Measurements from ENCODE around the gene NPM1.

DNA sequence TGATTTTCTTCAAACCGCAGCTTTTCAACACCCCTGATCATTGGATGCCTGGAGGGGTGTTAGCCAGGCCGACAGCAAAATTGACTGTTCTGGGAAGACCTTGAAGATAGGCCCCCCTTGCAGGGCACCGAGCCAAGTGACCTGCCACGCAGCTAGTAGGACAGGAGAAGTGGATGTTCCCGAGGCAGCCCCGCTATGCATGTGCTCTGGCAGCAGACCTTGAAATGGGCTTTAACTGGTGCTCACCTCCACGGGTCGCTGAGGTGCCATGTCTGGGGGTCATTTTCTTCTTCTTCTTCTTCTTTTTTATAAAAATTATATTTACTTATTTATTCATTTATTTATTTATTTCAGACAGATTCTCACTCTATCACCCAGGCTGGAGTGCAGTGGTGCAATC lies 44.4 kb downstream of the NPM1 start:
- TF ChIP-seq EZH2 (conservative IDR thresholded peaks at IDR 0.05; ENCODE audit: low read depth, low read length) (no peak), SRSF9 (IDR thresholded peaks at IDR 0.05; ENCODE audit: borderline replicate concordance, insufficient read depth, low read depth, low read length, poor library complexity, severe bottlenecking) (no peak), RAD21 (CRISPR knock-in tag; IDR thresholded peaks at IDR 0.05) (no peak), POLR2A (IDR thresholded peaks at IDR 0.05; ENCODE audit: insufficient read depth in 1 of 2, low read depth in 2 of 2, low read length in 2 of 2) (no peak), TBL1XR1 (IDR thresholded peaks at IDR 0.05; ENCODE audit: borderline replicate concordance, low read length, partially characterized antibody) (no peak), ZNF510 (CRISPR knock-in tag; IDR thresholded peaks at IDR 0.05; ENCODE audit: low read depth) (no peak), ZMAT3 (CRISPR knock-in tag; conservative IDR thresholded peaks at IDR 0.05) (no peak), SRF (IDR thresholded peaks at IDR 0.05; ENCODE audit: low read depth, low read length) (no peak), ZNF605 (CRISPR knock-in tag; IDR thresholded peaks at IDR 0.05) (no peak)
- TF ChIP-seq, protein P1, sequence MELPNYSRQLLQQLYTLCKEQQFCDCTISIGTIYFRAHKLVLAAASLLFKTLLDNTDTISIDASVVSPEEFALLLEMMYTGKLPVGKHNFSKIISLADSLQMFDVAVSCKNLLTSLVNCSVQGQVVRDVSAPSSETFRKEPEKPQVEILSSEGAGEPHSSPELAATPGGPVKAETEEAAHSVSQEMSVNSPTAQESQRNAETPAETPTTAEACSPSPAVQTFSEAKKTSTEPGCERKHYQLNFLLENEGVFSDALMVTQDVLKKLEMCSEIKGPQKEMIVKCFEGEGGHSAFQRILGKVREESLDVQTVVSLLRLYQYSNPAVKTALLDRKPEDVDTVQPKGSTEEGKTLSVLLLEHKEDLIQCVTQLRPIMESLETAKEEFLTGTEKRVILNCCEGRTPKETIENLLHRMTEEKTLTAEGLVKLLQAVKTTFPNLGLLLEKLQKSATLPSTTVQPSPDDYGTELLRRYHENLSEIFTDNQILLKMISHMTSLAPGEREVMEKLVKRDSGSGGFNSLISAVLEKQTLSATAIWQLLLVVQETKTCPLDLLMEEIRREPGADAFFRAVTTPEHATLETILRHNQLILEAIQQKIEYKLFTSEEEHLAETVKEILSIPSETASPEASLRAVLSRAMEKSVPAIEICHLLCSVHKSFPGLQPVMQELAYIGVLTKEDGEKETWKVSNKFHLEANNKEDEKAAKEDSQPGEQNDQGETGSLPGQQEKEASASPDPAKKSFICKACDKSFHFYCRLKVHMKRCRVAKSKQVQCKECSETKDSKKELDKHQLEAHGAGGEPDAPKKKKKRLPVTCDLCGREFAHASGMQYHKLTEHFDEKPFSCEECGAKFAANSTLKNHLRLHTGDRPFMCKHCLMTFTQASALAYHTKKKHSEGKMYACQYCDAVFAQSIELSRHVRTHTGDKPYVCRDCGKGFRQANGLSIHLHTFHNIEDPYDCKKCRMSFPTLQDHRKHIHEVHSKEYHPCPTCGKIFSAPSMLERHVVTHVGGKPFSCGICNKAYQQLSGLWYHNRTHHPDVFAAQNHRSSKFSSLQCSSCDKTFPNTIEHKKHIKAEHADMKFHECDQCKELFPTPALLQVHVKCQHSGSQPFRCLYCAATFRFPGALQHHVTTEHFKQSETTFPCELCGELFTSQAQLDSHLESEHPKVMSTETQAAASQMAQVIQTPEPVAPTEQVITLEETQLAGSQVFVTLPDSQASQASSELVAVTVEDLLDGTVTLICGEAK (IDR thresholded peaks at IDR 0.05): no peak
- TF ChIP-seq, protein P1 (CRISPR knock-in tag; IDR thresholded peaks at IDR 0.05): no peak
- TF ChIP-seq, protein P2, sequence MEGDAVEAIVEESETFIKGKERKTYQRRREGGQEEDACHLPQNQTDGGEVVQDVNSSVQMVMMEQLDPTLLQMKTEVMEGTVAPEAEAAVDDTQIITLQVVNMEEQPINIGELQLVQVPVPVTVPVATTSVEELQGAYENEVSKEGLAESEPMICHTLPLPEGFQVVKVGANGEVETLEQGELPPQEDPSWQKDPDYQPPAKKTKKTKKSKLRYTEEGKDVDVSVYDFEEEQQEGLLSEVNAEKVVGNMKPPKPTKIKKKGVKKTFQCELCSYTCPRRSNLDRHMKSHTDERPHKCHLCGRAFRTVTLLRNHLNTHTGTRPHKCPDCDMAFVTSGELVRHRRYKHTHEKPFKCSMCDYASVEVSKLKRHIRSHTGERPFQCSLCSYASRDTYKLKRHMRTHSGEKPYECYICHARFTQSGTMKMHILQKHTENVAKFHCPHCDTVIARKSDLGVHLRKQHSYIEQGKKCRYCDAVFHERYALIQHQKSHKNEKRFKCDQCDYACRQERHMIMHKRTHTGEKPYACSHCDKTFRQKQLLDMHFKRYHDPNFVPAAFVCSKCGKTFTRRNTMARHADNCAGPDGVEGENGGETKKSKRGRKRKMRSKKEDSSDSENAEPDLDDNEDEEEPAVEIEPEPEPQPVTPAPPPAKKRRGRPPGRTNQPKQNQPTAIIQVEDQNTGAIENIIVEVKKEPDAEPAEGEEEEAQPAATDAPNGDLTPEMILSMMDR (CRISPR knock-in tag; IDR thresholded peaks at IDR 0.05): no peak
- TF ChIP-seq, protein P3, sequence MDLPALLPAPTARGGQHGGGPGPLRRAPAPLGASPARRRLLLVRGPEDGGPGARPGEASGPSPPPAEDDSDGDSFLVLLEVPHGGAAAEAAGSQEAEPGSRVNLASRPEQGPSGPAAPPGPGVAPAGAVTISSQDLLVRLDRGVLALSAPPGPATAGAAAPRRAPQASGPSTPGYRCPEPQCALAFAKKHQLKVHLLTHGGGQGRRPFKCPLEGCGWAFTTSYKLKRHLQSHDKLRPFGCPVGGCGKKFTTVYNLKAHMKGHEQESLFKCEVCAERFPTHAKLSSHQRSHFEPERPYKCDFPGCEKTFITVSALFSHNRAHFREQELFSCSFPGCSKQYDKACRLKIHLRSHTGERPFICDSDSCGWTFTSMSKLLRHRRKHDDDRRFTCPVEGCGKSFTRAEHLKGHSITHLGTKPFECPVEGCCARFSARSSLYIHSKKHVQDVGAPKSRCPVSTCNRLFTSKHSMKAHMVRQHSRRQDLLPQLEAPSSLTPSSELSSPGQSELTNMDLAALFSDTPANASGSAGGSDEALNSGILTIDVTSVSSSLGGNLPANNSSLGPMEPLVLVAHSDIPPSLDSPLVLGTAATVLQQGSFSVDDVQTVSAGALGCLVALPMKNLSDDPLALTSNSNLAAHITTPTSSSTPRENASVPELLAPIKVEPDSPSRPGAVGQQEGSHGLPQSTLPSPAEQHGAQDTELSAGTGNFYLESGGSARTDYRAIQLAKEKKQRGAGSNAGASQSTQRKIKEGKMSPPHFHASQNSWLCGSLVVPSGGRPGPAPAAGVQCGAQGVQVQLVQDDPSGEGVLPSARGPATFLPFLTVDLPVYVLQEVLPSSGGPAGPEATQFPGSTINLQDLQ (CRISPR knock-in tag; IDR thresholded peaks at IDR 0.05): no peak
- TF ChIP-seq, protein P4, sequence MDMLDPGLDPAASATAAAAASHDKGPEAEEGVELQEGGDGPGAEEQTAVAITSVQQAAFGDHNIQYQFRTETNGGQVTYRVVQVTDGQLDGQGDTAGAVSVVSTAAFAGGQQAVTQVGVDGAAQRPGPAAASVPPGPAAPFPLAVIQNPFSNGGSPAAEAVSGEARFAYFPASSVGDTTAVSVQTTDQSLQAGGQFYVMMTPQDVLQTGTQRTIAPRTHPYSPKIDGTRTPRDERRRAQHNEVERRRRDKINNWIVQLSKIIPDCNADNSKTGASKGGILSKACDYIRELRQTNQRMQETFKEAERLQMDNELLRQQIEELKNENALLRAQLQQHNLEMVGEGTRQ (IDR thresholded peaks at IDR 0.05; ENCODE audit: low read depth, low read length): no peak
- TF ChIP-seq, protein P4 (CRISPR knock-in tag; IDR thresholded peaks at IDR 0.05; ENCODE audit: borderline replicate concordance): no peak

Measured in HepG2 (cell line).